Colonic mucosa (tissue), 4 donors: ENCODE measurements around the gene ATIC. TPM values are rescaled to one million over a fixed set of nuclear protein-coding genes. Genes with fewer than 3 reads are reported as not detected.

Source experiments
- DNase-seq: peaks from one replicate; pipeline ENCODE4 v3.0.0-alpha.2; 2020
- H3K27ac ChIP-seq: fragments of 200-600 bp; one replicate; pipeline ENCODE4 v1.8.0; 2021
- H3K27me3 ChIP-seq: fragments of 200-600 bp; one replicate; pipeline ENCODE4 v1.8.0; 2021
- H3K36me3 ChIP-seq: fragments of 200-600 bp; one replicate; pipeline ENCODE4 v1.8.0; 2021
- H3K4me1 ChIP-seq: fragments of 200-600 bp; one replicate; pipeline ENCODE4 v1.8.0; 2021; ENCODE audit warnings: mild to moderate bottlenecking
- H3K4me3 ChIP-seq: fragments of 200-600 bp; one replicate; pipeline ENCODE4 v1.8.0; 2021
- H3K9ac ChIP-seq, 2 donors: one replicate each; pipeline ENCODE4 v1.7.0; 2013; ENCODE audit warnings: control low read depth in 2 of 2, low read depth in 2 of 2, low read length in 2 of 2
- H3K9me3 ChIP-seq: fragments of 200-600 bp; one replicate; pipeline ENCODE4 v1.8.0; 2021
- intact Hi-C: fragments of 100-400 bp; cut with DNase I; formaldehyde crosslinking; loops from one replicate; pipeline ENCODE4 v1.14.1; 2022
- total RNA-seq, 2 donors: library from RNA; stranded (reverse); fragmentation: NEBNext Ultra II Directional in 1 of 2; extraction: Animal tissue kit (Norgen Biotek cat#: 25700) in 1 of 2; gene quantifications; one replicate each; pipeline ENCODE4 v1.2.1, GENCODE V29; 2021
- TF ChIP-seq, protein P1 (sequence below): fragments of 200-600 bp; IDR thresholded peaks from one replicate; pipeline ENCODE4 v1.8.0; 2022; ENCODE audit warnings: antibody characterized with exemption, mild to moderate bottlenecking
- donor health status: healthy.
- donor health status: DM: no; HTN: no; CAD: no.
- donor health status: DM: no; HTN: no; CAD: no.

The ATIC gene
- total RNA-seq, 2 donors from 2014 or later = 68.8 to 148 TPM

DNA sequence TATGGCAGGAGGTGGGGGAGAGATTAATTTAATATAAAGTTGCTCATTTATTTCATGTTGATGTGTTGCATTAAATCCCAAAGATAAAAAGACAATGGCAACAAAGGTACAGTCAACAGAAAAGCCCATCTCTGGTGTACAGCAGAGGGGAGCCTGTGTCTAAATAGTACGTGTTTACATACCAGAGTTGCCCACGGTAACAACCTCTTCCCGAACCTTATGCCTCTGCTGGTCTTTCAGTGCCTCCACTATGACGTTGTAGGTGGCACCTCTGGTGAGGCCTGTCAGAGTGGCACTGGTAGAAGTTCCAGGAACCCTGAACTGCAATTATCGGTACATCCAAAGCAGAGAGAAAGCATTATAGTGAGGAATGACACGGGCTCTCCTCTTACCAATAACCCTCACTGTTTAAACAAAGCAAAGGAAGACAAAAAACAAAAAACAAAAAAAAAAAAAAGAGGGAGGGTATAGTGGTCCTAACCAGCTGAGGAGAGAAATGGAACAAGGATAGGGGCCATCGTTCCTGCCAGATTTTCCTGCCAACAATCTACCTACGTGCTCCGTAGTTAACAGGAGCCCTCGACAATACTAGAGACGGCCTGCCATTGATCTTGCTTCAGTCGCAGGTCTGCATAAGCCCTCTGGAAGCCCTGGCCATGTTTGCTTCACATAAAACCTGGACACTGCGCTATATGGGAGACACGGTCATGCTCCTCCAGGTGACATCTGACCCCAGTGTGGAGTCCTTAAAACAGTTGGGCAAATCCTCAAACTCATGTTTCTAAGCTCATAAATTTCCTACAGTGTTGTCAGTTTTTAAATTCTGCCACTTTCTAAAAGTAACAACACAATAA is 58.5 kb downstream of the ATIC start:
- Histone ChIP-seq H3K27ac (no peak overlapping the region), H3K27me3 (no peaks in the 10 kb centered on the region), H3K36me3 (no peaks in the 10 kb centered on the region), H3K9ac (no peak overlapping the region), H3K4me1 (no peaks in the 10 kb centered on the region), H3K9me3 (no peaks in the 10 kb centered on the region), H3K4me3 (no peak overlapping the region)
- no peak for DNase-seq
- TF ChIP-seq, protein P1, sequence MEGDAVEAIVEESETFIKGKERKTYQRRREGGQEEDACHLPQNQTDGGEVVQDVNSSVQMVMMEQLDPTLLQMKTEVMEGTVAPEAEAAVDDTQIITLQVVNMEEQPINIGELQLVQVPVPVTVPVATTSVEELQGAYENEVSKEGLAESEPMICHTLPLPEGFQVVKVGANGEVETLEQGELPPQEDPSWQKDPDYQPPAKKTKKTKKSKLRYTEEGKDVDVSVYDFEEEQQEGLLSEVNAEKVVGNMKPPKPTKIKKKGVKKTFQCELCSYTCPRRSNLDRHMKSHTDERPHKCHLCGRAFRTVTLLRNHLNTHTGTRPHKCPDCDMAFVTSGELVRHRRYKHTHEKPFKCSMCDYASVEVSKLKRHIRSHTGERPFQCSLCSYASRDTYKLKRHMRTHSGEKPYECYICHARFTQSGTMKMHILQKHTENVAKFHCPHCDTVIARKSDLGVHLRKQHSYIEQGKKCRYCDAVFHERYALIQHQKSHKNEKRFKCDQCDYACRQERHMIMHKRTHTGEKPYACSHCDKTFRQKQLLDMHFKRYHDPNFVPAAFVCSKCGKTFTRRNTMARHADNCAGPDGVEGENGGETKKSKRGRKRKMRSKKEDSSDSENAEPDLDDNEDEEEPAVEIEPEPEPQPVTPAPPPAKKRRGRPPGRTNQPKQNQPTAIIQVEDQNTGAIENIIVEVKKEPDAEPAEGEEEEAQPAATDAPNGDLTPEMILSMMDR = no peak
- intact Hi-C loops = no loop called here

DNA sequence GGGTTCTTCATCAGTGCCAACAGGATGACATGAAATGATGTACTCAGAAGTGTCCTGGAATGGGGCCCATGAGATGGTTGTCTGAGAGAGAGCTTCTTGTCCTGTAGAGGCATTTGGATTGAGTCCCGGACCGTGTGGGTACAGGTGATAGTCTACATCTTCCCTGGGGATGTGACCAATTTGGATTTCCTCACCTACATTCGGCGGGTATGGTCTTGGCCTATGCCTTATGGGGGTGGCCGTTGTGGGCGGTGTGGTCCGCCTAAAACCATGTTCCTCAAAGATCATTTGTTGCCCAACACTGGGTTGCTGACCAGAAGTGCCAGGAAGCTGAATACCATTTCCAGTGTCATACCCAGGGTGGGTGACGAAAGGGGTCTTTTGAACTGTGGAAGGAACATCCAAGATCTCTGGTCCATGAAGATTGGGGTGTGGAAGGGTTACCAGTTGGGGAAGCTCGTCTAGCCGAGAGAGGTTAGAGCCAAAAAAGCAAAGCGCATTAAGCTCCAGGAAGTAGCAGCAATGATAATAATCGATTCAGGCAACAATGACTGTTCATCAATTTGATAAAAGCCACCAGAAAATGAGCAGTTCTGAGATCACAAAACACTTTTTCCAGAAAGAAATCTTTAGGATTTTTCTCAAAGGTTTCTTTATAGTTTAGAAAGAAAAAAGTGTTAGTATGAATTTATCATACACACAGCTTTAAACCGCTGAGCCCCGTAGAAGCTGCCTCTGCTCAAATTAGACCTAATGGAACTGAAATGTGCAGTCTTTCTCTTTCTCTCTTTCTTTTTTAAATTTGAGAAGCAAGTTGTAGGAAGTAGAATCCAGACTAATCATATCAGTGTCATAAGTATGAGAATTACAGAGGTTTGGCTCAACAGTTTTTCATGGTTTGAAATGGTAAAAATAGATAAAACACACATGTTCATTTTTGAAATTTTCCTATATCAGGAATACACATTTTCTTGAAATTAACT is 60.3 kb downstream of the ATIC start:
- TF ChIP-seq, protein P1 = no peak
- no peaks in the 10 kb centered on the region for H3K36me3 ChIP-seq
- intact Hi-C loops = no loop called here
- no peaks in the 10 kb centered on the region for H3K27me3 ChIP-seq
- no peak for DNase-seq
- H3K9me3 ChIP-seq = no peaks in the 10 kb centered on the region
- no peaks in the 10 kb centered on the region for H3K4me1 ChIP-seq
- no peak overlapping the region for H3K9ac ChIP-seq
- no peak overlapping the region for H3K27ac ChIP-seq
- no peak overlapping the region for H3K4me3 ChIP-seq

DNA sequence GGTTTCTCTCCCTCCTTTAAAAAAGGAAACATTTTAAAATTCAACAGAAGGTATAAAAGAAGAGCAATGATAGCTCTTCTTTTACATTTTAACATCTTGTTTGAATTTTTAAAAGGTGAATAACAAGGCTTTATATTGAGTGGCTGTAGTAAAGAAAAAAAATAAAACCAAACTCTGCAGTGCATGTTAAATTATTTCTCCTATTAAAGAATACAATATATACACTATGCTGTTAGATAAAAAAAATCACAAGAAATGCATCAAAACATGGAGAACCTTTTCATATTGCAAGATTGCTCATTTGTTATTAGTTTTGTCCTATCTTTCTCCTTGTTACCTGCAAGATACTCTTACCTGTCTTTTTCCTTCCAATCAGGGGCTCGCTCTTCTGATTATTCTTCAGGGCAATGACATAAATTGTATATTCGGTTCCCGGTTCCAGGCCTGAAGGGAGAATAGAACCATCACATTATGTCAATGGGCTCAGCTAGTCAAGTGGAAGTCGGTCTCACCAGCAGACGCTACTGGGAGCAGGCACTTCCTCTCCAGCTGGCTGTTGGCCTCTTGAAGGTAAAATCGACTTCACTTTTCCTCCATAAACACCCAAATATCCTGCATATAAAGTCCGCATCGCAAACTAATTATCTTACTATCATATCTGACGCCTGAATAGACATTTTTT is 61.2 kb downstream of the ATIC start:
- no peak overlapping the region for H3K4me3 ChIP-seq
- no peaks in the 10 kb centered on the region for H3K27me3 ChIP-seq
- TF ChIP-seq, protein P1 = no peak
- H3K27ac ChIP-seq = no peak overlapping the region
- no peaks in the 10 kb centered on the region for H3K9me3 ChIP-seq
- H3K4me1 ChIP-seq = no peaks in the 10 kb centered on the region
- H3K9ac ChIP-seq = no peak overlapping the region
- no peaks in the 10 kb centered on the region for H3K36me3 ChIP-seq
- no peak for DNase-seq
- intact Hi-C loops = no loop called here

DNA sequence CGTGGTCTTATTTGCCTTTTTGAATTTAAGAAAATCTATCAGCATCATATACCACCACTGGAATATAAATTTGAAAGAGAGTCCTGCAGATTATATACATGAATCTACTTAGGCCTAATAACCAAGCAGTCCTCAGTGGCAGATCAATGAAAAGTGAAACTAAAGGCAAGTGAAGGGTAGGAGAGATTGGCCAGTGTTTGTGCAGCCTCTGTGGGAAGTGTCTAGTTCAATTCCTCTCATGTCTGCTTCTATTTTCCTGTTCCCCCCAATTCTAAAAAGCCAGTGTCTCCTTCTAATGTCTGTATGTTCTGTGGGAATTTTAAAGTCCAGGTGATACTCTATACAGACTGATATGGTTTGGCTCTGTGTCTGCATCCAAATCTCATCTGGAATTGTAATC is 62.1 kb downstream of the ATIC start:
- Histone ChIP-seq H3K27me3 (no peaks in the 10 kb centered on the region), H3K9ac (no peak overlapping the region), H3K4me1 (no peaks in the 10 kb centered on the region), H3K27ac (no peak overlapping the region), H3K36me3 (no peaks in the 10 kb centered on the region), H3K4me3 (no peak overlapping the region), H3K9me3 (no peaks in the 10 kb centered on the region)
- no peak for DNase-seq
- intact Hi-C loops = no loop called here
- TF ChIP-seq, protein P1 = no peak
